OCI-LY7 (cell line): ENCODE data around the gene RIMS3. TPM values are rescaled to one million over a fixed set of nuclear protein-coding genes. Genes with fewer than 3 reads are reported as not detected.
A peak's percentile ranks its signal among the peaks of the same experiment; 100 is the strongest.

Experiments
- BruUV-seq: library from RNA; stranded (reverse); fragments of 400-500 nt; replicated peaks from 2 replicates; lab custom pipeline; 2021; lab: Mats Ljungman, UMichigan
- CTCF ChIA-PET: fragments of 300-600 bp; sonication (Branson Sonifier 250); formaldehyde crosslinking; loops from one replicate; lab custom pipeline; 2022; ENCODE audit warnings: antibody characterized with exemption; ENCODE audit not compliant: unreplicated experiment; lab: Charles Lee
- POLR2A ChIA-PET: fragments of 300-600 bp; sonication (Branson Sonifier 250); formaldehyde crosslinking; loops from one replicate; lab custom pipeline; 2022; ENCODE audit warnings: antibody characterized with exemption; lab: Charles Lee
- DNase-seq: peaks from one replicate; pipeline ENCODE4 v3.0.0-alpha.2; 2015; ENCODE audit warnings: low spot score
- H2AFZ ChIP-seq: fragments of 200-600 bp; sonication (generic), shearing (Covaris generic); 2 replicates; pipeline ENCODE4 v1.6.1; 2014; ENCODE audit warnings: mild to moderate bottlenecking, antibody characterized with exemption, low read length, moderate library complexity
- H3K27ac ChIP-seq: fragments of 200-600 bp; sonication (generic); 2 replicates; pipeline ENCODE4 v1.5.1; 2014; ENCODE audit warnings: mixed run types, low read depth, mild to moderate bottlenecking, moderate library complexity, low read length, inconsistent platforms; ENCODE audit not compliant: poor library complexity, severe bottlenecking
- H3K36me3 ChIP-seq: fragments of 200-600 bp; sonication (generic); 2 replicates; pipeline ENCODE4 v1.6.1; 2014; ENCODE audit warnings: mild to moderate bottlenecking, antibody characterized with exemption, low read length, moderate library complexity, mixed read lengths; ENCODE audit not compliant: insufficient read depth
- H3K4me1 ChIP-seq: fragments of 200-600 bp; sonication (generic); 2 replicates; pipeline ENCODE4 v1.5.1; 2014; ENCODE audit warnings: mild to moderate bottlenecking, low read length; ENCODE audit not compliant: insufficient read depth, poor library complexity, severe bottlenecking
- H3K4me2 ChIP-seq: fragments of 200-600 bp; sonication (generic); 2 replicates; pipeline ENCODE4 v1.6.1; 2014; ENCODE audit warnings: mild to moderate bottlenecking, low read length
- H3K4me3 ChIP-seq: fragments of 200-600 bp; sonication (generic); 2 replicates; pipeline ENCODE4 v1.5.1; 2014; ENCODE audit warnings: mild to moderate bottlenecking, low read depth, low read length; ENCODE audit not compliant: poor library complexity, severe bottlenecking
- H3K79me2 ChIP-seq: fragments of 200-600 bp; sonication (generic); 2 replicates; pipeline ENCODE4 v1.6.1; 2016; ENCODE audit warnings: low read depth, mild to moderate bottlenecking, low read length, moderate library complexity, mixed read lengths; ENCODE audit not compliant: insufficient read depth
- H3K9me2 ChIP-seq: fragments of 200-600 bp; sonication (generic); 2 replicates; pipeline ENCODE4 v1.6.1; 2016; ENCODE audit warnings: mild to moderate bottlenecking, low read length, mixed read lengths; ENCODE audit not compliant: insufficient read depth
- H3K9me3 ChIP-seq: fragments of 200-600 bp; sonication (generic); 2 replicates; pipeline ENCODE4 v1.6.1; 2014; ENCODE audit warnings: mild to moderate bottlenecking, mixed run types, low read length, mixed read lengths
- H4K20me1 ChIP-seq: fragments of 200-600 bp; sonication (generic); 2 replicates; pipeline ENCODE4 v1.6.1; 2014; ENCODE audit warnings: mild to moderate bottlenecking, antibody characterized with exemption, low read length, moderate library complexity, mixed read lengths; ENCODE audit not compliant: insufficient read depth
- EZH2phosphoT487 ChIP-seq: fragments of 200-600 bp; sonication (generic); IDR thresholded peaks from 2 replicates; pipeline ENCODE4 v1.6.1; 2018; ENCODE audit warnings: low read depth, borderline replicate concordance, mild to moderate bottlenecking, mixed run types, antibody characterized with exemption, low read length, moderate library complexity, mixed read lengths
- intact Hi-C: fragments of 100-400 bp; cut with micrococcal nuclease; formaldehyde crosslinking; loops from one replicate; pipeline ENCODE4 v1.10.0; 2022; ENCODE audit not compliant: unreplicated experiment
- total RNA-seq, 2 experiments: library from RNA; depleted of rRNA in 1 of 2; stranded (reverse); fragments of >200 nt in 1 of 2; shearing (Covaris generic) in 1 of 2; gene quantifications; 2 replicates each; pipeline ENCODE4 v1.2.3, GENCODE V29; 2014 to 2022
- TF ChIP-seq, protein P1 (sequence below): fragments of 200-600 bp; sonication (generic); conservative IDR thresholded peaks from 2 replicates; pipeline ENCODE4 v1.5.1; 2014; ENCODE audit warnings: mild to moderate bottlenecking, antibody characterized with exemption, low read length, moderate library complexity, mixed read lengths

Gene RIMS3
- total RNA-seq, 2 experiments from 2014 or later, result 80.3 to 89.3 TPM

DNA sequence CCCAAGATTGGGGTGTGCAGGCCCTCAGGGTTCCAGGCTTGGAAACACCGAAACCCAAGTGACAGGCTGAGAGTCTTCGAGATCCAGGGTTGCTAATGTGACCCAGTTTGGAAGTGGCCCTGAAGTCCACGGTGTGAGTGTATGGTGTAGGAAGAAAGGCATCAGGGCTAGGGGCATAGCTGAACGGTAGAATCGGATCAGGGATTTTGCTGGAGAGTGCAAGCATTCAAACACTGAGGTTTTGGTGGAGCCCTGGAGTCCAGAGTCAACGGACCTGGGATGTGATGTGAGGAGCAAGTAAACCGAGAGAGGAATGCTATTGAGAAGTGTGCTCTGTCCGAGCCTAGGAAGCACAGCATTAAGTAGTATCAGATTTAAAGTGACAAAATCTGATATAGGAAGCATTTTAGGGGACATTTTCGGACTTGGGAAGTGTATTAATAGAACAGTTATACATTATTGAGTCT is 27.0 kb upstream of the RIMS3 start:
- peak overlapping the region; percentile 34; the same call in 1 of the 2 replicates for H2AFZ ChIP-seq
- no peaks in the 10 kb centered on the region for H3K9me3 ChIP-seq
- BruUV-seq, result TSS peak; percentile 53

DNA sequence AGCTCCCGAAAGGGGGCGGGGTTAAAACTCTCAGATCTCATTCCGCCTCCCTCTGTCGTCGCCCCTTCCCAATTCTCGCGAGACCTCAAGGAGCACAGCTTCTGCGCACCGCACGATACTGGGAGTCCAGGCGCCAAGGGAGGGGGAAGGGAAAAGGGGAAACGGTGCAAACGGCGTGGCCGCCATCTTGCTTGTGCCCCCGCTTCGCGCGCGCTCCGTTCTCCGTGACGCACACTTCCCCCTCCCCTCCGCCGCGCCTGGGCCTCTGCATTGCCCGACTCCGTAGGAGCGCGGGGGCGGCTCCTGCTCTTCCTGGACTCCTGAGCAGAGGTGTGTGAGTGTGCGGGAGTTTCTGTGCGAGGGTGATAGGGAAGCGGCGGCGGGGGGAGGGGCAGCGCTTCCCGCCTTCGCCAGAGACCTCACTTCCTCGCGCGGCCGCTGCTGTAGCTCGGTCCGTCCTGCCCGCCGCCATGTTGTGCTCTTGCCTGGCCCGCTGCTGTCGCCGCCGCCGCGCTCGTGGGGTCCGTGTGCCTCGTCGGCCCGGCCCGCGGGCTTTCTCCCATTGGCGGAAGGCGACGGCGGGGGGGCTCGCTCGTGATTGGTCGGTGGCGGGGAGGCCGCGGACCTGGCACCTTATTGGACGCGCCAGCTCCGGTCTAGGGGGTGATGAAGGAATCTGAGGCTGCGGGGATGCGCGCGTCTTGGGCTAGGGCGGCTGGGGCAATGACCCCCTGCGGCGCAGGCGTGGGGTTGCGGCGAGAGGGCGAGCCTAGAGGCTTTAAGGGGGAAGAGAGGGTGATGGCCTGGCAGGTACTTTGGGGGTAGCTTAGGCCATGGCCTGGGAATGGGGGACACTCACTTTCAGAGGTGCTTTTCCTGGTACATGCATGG is 26.3 kb upstream of the RIMS3 start, which contains the start of gene NFYC:
Gene NFYC, plus strand, starts transcription at position 167 of the 891 bp plus-strand sequence. CDS start 47,140 bp downstream, outside the sequence.
- Histone ChIP-seq H3K9me2 (no peaks in the 10 kb centered on the region), H3K9me3 (no peaks in the 10 kb centered on the region), H3K79me2 (peaks cover 71% of the 10 kb centered on the region), H2AFZ (peak within 1 kb of the TSS; percentile 34; the same call in 1 of the 2 replicates), H3K4me1 (peaks cover 52% of the 10 kb centered on the region), H3K36me3 (peaks cover 37% of the 10 kb centered on the region), H3K27ac (peak within 1 kb of the TSS; percentile 87), H4K20me1 (peaks cover 19% of the 10 kb centered on the region; the same call in 1 of the 2 replicates), H3K4me2 (peak within 1 kb of the TSS; percentile 96), H3K4me3 (peak within 1 kb of the TSS; percentile 94)
- ChIA-PET CTCF (interaction anchor here (0.5 to 2.3 kb wide), 5 partner anchors 12 to 240 kb away, joined by 3 to 8 read pairs (median 3); partner anchors contain the start of gene RIMS3), POLR2A (interaction anchor here (0.7 to 6.2 kb wide), 13 partner anchors 11 to 306 kb away, joined by 3 to 168 read pairs (median 5); partner anchors contain the start of genes RIMS3 and ZNF684)
- intact Hi-C loops, result loop anchor here (1.0 to 10.0 kb wide), 4 partner anchors 21 to 307 kb away; no protein-coding TSS in a partner anchor
- DNase-seq, result peak; percentile 100
- TF ChIP-seq, protein P1, sequence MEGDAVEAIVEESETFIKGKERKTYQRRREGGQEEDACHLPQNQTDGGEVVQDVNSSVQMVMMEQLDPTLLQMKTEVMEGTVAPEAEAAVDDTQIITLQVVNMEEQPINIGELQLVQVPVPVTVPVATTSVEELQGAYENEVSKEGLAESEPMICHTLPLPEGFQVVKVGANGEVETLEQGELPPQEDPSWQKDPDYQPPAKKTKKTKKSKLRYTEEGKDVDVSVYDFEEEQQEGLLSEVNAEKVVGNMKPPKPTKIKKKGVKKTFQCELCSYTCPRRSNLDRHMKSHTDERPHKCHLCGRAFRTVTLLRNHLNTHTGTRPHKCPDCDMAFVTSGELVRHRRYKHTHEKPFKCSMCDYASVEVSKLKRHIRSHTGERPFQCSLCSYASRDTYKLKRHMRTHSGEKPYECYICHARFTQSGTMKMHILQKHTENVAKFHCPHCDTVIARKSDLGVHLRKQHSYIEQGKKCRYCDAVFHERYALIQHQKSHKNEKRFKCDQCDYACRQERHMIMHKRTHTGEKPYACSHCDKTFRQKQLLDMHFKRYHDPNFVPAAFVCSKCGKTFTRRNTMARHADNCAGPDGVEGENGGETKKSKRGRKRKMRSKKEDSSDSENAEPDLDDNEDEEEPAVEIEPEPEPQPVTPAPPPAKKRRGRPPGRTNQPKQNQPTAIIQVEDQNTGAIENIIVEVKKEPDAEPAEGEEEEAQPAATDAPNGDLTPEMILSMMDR, result no peak
- no peak for TF ChIP-seq EZH2phosphoT487
- BruUV-seq, result no TSS peak

More for the DNA sequence above, 27.0 kb upstream of the RIMS3 start:
- Histone ChIP-seq H3K36me3 (peaks cover 39% of the 10 kb centered on the region), H3K27ac (peak overlapping the region; percentile 87), H3K4me3 (peak overlapping the region; percentile 94), H3K4me1 (peaks cover 59% of the 10 kb centered on the region), H3K79me2 (peaks cover 77% of the 10 kb centered on the region), H4K20me1 (peaks cover 22% of the 10 kb centered on the region; the same call in 1 of the 2 replicates), H3K4me2 (peak overlapping the region; percentile 96), H3K9me2 (no peaks in the 10 kb centered on the region)
- DNase-seq, result no peak
- ChIA-PET POLR2A (interaction anchor here (1.1 to 6.2 kb wide), 6 partner anchors 12 to 306 kb away, joined by 3 to 168 read pairs (median 10); partner anchors contain the start of gene RIMS3), CTCF (interaction anchor here (0.5 to 1.0 kb wide), 3 partner anchors 9 to 102 kb away, joined by 3 read pairs; no protein-coding TSS in a partner anchor)
- intact Hi-C loops, result loop anchor here (1.0 to 10.0 kb wide), 3 partner anchors 20 to 308 kb away; no protein-coding TSS in a partner anchor
- TF ChIP-seq, protein P1, result no peak; the same call in 1 of the 2 replicates
- no peak for TF ChIP-seq EZH2phosphoT487
